GM12891 (cell line): Measurements from ENCODE around the gene FHAD1.

Experiments used
- DNase-seq: peaks from one replicate; pipeline ENCODE4 v3.0.0; 2011; ENCODE audit warnings: low spot score; ENCODE audit not compliant: insufficient read length
- FAIRE-seq: peaks from 2 replicates; lab custom pipeline; 2011; peaks lifted over from hg19 to GRCh38; lab: Jason Lieb, UNC
- PAX5 ChIP-seq: IDR thresholded peaks from 2 replicates; pipeline ENCODE4 v1.6.1; 2011; ENCODE audit warnings: low read length, moderate library complexity, mild to moderate bottlenecking; ENCODE audit not compliant: insufficient read depth, severe bottlenecking
- POLR2A ChIP-seq: IDR thresholded peaks from 2 replicates; pipeline ENCODE4 v1.6.1; 2011; ENCODE audit warnings: low read depth, low read length, control low read depth
- POLR2AphosphoS5 ChIP-seq: IDR thresholded peaks from 2 replicates; pipeline ENCODE4 v1.6.1; 2011; ENCODE audit warnings: low read depth, low read length, control low read depth
- POU2F2 ChIP-seq: IDR thresholded peaks from 2 replicates; pipeline ENCODE4 v1.6.1; 2011; ENCODE audit warnings: low read depth, mild to moderate bottlenecking, control low read depth, low read length, moderate library complexity
- SPI1 ChIP-seq: IDR thresholded peaks from 2 replicates; pipeline ENCODE4 v1.6.1; 2011; ENCODE audit warnings: low read depth, low read length, control low read depth
- TAF1 ChIP-seq: IDR thresholded peaks from 2 replicates; pipeline ENCODE4 v1.6.1; 2011; ENCODE audit warnings: low read depth, low read length, control low read depth

FHAD1 gene

DNA sequence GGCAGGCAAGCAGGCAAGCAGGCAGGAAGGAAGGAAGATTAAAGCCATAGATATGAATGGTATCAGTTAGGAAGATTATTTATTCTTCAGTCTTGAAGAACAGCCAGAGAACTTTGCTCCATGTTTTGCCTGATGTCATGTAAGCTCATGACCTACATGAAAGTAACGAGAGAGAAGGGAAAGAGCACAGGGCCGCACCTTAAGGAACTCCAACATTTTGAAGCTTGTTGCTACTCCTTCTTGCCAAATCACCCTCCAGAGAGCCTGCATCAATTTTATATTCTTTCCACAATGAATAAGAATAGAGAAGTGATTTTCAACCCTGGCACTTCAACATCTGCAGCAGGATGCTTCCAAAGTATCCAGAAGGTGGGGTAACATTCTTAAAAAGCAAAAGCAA lies 84.7 kb downstream of the FHAD1 start:
- TF ChIP-seq POU2F2 (no peak), TAF1 (no peak), SPI1 (no peak), PAX5 (no peak), POLR2A (no peak), POLR2AphosphoS5 (no peak)
- DNase-seq (no peak), FAIRE-seq (no peak)

DNA sequence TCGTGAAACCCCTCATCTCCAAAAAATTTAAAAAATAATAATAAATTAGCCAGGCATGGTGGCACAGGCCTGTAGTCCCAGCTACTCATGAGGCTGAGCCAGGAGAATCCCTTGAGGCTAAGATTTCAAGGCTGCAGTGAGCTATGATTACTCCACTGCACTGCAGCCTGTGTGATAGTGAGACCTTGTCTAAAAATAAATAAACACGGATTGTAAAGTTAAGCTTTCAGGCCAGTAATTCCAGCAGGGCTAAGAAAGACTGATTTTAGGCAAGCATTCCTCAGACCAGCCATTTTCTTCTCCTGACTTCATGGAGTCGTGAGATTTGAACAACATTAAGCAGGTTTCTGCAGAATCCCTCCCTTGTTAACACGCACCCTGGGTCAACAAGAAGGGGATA lies 85.5 kb downstream of the FHAD1 start:
- no peak for TF ChIP-seq POLR2AphosphoS5
- no peak for TF ChIP-seq POU2F2
- no peak for TF ChIP-seq TAF1
- no peak for TF ChIP-seq PAX5
- FAIRE-seq: no peak
- no peak for DNase-seq

DNA sequence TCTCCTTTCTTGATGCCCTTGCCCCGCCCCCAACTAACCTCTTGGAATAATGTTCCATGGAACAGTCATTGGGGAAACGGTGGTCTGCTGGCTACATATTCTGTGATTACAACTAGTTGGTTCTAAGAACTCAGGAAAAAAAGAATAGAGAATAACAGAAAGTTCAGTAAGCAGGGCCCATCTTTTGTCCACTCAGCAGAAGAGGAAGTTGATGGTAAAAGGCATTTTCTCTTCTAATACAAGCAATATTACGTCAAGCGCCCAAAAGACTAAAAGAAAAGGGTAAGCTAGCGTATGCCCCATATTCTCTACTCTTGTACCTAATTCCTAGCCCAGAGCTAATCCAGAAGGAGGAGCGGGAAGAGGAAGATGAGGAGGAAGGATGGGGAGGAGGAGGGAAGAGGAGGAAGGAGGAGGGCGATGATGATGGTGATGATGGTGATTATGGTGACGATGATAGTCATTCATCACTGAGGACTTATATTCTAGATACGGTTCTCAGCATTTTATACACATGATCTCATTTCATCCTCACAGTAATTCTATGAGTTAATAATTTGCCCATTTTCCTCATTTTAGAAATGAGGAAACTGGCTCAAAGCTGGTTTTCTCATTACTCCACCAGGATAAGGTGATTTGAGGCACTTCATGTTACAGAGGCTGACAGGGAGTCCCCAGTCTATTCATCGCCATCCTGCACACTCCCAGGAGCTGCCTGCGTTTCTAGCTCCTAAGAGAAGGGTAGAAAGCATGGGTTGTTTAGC lies 86.1 kb downstream of the FHAD1 start:
- TF ChIP-seq PAX5 (no peak), POLR2A (no peak), TAF1 (no peak), POU2F2 (no peak), POLR2AphosphoS5 (no peak), SPI1 (no peak)
- DNase-seq: no peak
- FAIRE-seq: no peak

DNA sequence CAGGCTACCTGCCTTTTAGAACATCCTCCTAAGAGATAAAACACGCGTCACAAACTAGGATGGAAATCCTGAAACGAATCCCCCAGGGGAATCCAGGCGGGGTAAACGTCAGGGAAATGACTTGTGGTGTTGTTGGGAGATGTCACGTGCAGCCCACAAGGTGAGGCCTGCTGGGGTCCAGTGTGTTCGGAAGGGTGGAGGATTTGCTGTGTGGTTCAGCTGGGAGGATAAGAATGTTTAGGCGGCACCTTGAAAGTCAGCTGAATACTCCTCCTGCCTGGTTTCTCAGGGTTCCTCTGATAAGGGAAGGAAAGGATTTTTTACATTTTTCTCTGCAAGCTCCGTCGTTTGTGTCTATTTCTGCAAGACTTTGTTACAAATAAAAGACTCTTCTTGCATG lies 88.0 kb downstream of the FHAD1 start:
- DNase-seq (no peak), FAIRE-seq (no peak)
- TF ChIP-seq SPI1 (no peak), TAF1 (no peak), PAX5 (no peak), POLR2AphosphoS5 (no peak), POLR2A (no peak), POU2F2 (no peak)

DNA sequence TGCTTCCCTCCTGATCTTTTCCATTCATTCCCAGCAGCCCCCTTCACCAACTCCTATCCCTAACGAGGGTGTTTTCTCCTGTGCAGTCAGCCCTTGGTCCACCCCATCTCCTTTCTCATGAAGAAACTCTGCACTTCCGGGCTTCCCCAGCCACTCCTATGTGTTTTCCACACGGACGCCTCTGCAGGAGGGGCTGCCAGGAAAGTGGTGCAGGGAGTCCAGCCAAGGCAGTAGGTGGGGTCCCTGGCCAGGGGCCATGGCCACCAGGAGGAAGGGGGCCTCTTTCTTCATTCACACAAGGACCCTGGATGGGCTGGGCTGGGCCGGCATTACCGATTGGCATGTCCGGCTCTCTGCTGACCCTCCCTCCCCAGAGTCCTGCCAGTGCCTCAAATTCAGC lies 89.8 kb downstream of the FHAD1 start:
- DNase-seq (no peak), FAIRE-seq (no peak)
- TF ChIP-seq POLR2A: no peak
- TF ChIP-seq TAF1: no peak

DNA sequence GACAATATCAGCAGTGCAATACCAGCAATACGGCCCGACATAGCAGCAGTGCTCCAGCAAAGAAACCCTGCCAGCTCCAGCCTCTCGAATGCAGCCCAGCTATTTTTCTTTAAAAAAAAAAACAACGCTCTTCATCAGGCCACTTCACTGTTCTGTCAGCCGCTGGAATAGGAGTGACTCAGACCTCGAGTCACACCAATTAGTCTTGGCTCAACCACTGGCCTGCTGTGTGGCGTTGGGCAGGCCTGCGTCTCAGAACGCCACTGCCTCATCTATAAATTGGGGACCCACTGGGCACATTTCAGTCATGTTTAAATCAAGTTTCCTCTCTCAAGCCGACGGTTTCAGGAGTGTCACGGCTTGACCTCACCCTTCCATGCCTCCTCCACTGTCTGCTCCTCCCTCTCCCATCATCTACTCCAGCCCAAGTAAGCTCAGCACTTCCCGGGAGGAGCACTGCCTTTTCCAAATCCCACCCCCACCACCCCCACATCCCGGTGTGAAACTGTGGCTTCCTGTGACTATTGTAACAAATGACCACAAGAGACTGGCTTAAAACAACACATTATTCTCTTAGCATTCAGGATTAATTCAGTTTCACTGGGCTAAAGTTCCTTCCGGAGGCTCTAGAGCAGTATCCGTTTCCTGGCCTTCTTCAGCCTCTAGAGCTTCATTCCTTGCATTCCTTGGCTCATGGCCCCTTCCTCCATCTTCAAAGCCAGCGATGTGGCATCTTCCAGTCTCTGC lies 90.8 kb downstream of the FHAD1 start:
- DNase-seq (no peak), FAIRE-seq (no peak)
- TF ChIP-seq SPI1: no peak
- TF ChIP-seq POLR2A: no peak
- TF ChIP-seq TAF1: no peak
- no peak for TF ChIP-seq POLR2AphosphoS5
- no peak for TF ChIP-seq PAX5
- no peak for TF ChIP-seq POU2F2

DNA sequence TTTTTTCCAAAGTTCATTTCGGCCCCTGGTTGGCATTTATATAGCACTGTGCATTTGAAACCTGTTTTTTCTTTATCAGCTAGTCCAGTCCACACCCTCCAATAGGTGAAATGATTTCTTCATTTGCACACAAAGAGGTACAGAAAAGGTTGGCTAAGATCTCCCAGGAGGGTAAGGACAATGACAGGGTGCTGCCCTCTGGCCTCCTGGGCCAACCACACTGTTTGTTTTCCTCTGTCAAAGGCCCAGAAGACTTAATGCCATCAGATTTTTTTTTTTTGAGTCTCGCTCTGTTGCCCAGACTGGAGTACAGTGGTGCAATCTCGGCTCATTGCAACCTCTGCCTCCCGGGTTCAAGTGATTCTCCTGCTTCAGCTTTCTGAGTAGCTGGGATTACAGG lies 92.5 kb downstream of the FHAD1 start:
- no peak for TF ChIP-seq SPI1
- no peak for TF ChIP-seq PAX5
- TF ChIP-seq POLR2AphosphoS5: no peak
- no peak for FAIRE-seq
- no peak for DNase-seq

DNA sequence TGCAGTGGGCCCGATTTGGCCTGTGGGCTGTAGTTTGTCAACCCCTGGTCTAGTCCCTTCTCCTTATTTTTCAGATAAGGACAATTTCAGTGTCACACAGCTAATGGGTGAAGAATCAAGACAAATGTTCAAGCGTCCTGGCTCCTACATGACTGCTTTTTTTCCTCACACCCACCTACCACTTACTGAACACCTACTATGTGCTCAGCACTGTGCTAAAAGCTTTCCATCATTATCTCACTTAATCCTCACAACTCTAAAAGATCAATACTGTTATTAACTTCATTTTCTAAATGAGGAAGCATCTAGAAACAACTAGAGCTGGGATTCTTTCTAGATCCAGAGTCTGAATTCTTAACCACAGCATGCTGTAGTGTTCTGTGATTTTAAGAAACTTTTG lies 94.2 kb downstream of the FHAD1 start:
- TF ChIP-seq POU2F2 (no peak), TAF1 (no peak), PAX5 (no peak), POLR2A (no peak), POLR2AphosphoS5 (no peak), SPI1 (no peak)
- DNase-seq (no peak), FAIRE-seq (no peak)

DNA sequence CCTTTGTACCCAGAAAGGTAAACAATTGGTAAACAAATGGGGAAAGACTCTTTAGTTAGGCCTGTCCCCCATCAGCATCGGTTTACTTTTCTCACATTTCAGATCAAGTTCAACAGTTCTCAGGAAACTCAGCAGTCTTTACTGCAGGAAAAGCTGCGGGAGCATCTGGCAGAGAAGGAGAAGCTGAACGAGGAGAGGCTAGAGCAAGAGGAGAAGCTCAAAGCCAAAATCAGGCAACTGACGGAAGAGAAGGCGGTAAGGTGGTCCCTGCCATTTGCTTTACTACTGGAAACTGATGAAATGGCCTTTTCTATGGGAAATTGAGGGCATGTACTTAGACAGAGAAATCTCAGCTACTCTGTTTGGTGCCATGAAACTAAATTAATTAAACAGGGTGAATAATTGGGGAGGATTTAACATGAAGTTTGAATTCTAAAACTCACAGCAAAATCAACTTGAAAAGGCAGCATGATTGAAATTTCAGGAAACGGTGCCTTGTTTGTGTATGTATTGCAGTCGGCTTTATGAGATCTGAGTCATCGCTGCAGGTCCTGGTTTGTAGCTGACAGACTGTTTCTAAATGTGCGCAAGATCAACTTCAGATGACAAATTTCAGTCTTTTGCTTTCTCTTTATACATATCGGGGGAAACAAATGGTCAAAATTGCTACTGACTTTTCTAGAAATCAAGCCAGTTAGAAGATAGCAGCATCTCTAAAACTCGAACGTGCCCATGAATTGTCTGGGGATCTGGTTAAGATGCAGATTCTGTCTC lies 94.8 kb downstream of the FHAD1 start:
- TF ChIP-seq SPI1: no peak
- no peak for TF ChIP-seq TAF1
- TF ChIP-seq PAX5: no peak
- no peak for TF ChIP-seq POLR2AphosphoS5
- TF ChIP-seq POU2F2: no peak
- no peak for TF ChIP-seq POLR2A
- DNase-seq (no peak), FAIRE-seq (peak; percentile 40)

DNA sequence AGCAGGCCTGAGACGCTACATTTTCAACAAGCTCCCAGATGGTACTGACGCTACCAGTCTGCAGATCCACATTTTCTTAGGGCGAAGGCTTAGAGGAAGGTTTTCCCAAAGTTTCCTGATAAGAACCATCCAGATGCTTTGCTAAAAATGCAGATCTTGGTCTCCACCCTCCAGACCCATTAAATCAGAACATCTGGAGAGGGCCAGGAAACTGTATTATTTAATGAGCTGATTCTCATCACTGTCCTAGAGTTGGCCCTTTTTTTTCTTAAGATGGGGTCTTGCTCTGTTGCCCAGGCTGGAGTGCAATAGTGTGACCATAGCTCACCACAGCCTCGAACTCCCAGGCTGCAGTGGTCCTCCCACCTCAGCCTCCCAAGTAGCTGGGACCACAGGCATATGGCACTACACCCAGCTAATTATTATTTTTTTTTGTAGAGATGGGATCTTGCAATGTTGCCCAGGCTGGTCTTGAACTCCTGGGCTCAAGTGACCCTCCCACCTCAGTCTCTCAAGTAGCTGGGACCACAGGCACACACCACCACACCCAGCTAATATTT lies 95.5 kb downstream of the FHAD1 start:
- DNase-seq (no peak), FAIRE-seq (no peak)
- TF ChIP-seq POLR2AphosphoS5 (no peak), TAF1 (no peak), PAX5 (no peak), POLR2A (no peak), POU2F2 (no peak), SPI1 (no peak)
